ENCODE results near the gene FSD1L. TPM values are rescaled to one million over a fixed set of nuclear protein-coding genes. Genes with fewer than 3 reads are reported as not detected.

FSD1L gene
- total RNA-seq, 2 experiments from 2014 or later, result 0.79 to 0.86 TPM

- intact Hi-C loops (cut with micrococcal nuclease), result no loop called here
- H3K4me1 Mint-ChIP-seq (ENCODE audit: low read depth), result peaks cover 2% of the 10 kb centered on the region
- H3K27me3 Mint-ChIP-seq (ENCODE audit: low read depth), result peaks cover 6% of the 10 kb centered on the region
- no peak for DNase-seq
- no peak overlapping the region for H3K4me3 Mint-ChIP-seq
- no peaks in the 10 kb centered on the region for H3K36me3 Mint-ChIP-seq (ENCODE audit: low read depth)
- no peak overlapping the region for H3K27ac Mint-ChIP-seq
- no peaks in the 10 kb centered on the region for H3K9me3 Mint-ChIP-seq
- CTCF ChIA-PET, result interaction anchor here (0.7 to 1.1 kb wide), 2 partner anchors 243 to 492 kb away, joined by 3 read pairs; no protein-coding TSS in a partner anchor
Measured at GRCh38 chr9:105418588-105419500, 29.0 kb upstream of the FSD1L start.

- Mint-ChIP-seq H3K4me1 (ENCODE audit: low read depth) (peaks cover 2% of the 10 kb centered on the region), H3K27me3 (ENCODE audit: low read depth) (peaks cover 3% of the 10 kb centered on the region), H3K36me3 (ENCODE audit: low read depth) (no peaks in the 10 kb centered on the region), H3K27ac (no peak overlapping the region), H3K4me3 (no peak overlapping the region), H3K9me3 (no peaks in the 10 kb centered on the region)
- intact Hi-C loops (cut with micrococcal nuclease), result no loop called here
- no peak for DNase-seq
- CTCF ChIA-PET, result no interaction called here
Measured at GRCh38 chr9:105419816-105420597, 27.8 kb upstream of the FSD1L start.

- Mint-ChIP-seq H3K36me3 (ENCODE audit: low read depth) (no peaks in the 10 kb centered on the region), H3K9me3 (no peaks in the 10 kb centered on the region), H3K4me3 (no peak overlapping the region), H3K27me3 (ENCODE audit: low read depth) (no peaks in the 10 kb centered on the region), H3K4me1 (ENCODE audit: low read depth) (no peaks in the 10 kb centered on the region), H3K27ac (no peak overlapping the region)
- no peak for DNase-seq
- intact Hi-C loops (cut with micrococcal nuclease), result no loop called here
- CTCF ChIA-PET, result no interaction called here
Measured at GRCh38 chr9:105421154-105421553, 26.7 kb upstream of the FSD1L start.

GRCh38 chr9:105421864-105422263 is 26.0 kb upstream of the FSD1L start:
- no peaks in the 10 kb centered on the region for H3K4me1 Mint-ChIP-seq (ENCODE audit: low read depth)
- no peaks in the 10 kb centered on the region for H3K36me3 Mint-ChIP-seq (ENCODE audit: low read depth)
- no peak overlapping the region for H3K27ac Mint-ChIP-seq
- H3K4me3 Mint-ChIP-seq, result no peak overlapping the region
- H3K9me3 Mint-ChIP-seq, result no peaks in the 10 kb centered on the region
- intact Hi-C loops (cut with micrococcal nuclease), result no loop called here
- DNase-seq, result no peak
- CTCF ChIA-PET, result no interaction called here
- H3K27me3 Mint-ChIP-seq (ENCODE audit: low read depth), result no peaks in the 10 kb centered on the region

GRCh38 chr9:105425816-105426433 is 21.9 kb upstream of the FSD1L start:
- no peak for DNase-seq
- H3K36me3 Mint-ChIP-seq (ENCODE audit: low read depth), result no peaks in the 10 kb centered on the region
- no peak overlapping the region for H3K27ac Mint-ChIP-seq
- H3K27me3 Mint-ChIP-seq (ENCODE audit: low read depth), result no peaks in the 10 kb centered on the region
- intact Hi-C loops (cut with micrococcal nuclease), result loop anchor here (1.0 kb wide), 2 partner anchors 292 to 455 kb away; no protein-coding TSS in a partner anchor
- no peaks in the 10 kb centered on the region for H3K9me3 Mint-ChIP-seq
- H3K4me1 Mint-ChIP-seq (ENCODE audit: low read depth), result no peaks in the 10 kb centered on the region
- no peak overlapping the region for H3K4me3 Mint-ChIP-seq
- CTCF ChIA-PET, result interaction anchor here (0.6 to 1.4 kb wide), 3 partner anchors 9 to 397 kb away, joined by 3 to 4 read pairs (median 3); no protein-coding TSS in a partner anchor

- no peaks in the 10 kb centered on the region for H3K27me3 Mint-ChIP-seq (ENCODE audit: low read depth)
- CTCF ChIA-PET, result interaction anchor here (0.7 to 1.4 kb wide), 2 partner anchors 24 to 291 kb away, joined by 4 read pairs; no protein-coding TSS in a partner anchor
- no peaks in the 10 kb centered on the region for H3K36me3 Mint-ChIP-seq (ENCODE audit: low read depth)
- no peak overlapping the region for H3K4me3 Mint-ChIP-seq
- DNase-seq, result no peak
- H3K4me1 Mint-ChIP-seq (ENCODE audit: low read depth), result no peaks in the 10 kb centered on the region
- intact Hi-C loops (cut with micrococcal nuclease), result loop anchor here (1.0 kb wide), 2 partner anchors 292 to 455 kb away; no protein-coding TSS in a partner anchor
- no peak overlapping the region for H3K27ac Mint-ChIP-seq
- H3K9me3 Mint-ChIP-seq, result no peaks in the 10 kb centered on the region
Measured at GRCh38 chr9:105426657-105427056, 21.2 kb upstream of the FSD1L start.

GRCh38 chr9:105431424-105432246 is 16.2 kb upstream of the FSD1L start:
- no peaks in the 10 kb centered on the region for H3K9me3 Mint-ChIP-seq
- intact Hi-C loops (cut with micrococcal nuclease), result no loop called here
- H3K27me3 Mint-ChIP-seq (ENCODE audit: low read depth), result no peaks in the 10 kb centered on the region
- H3K36me3 Mint-ChIP-seq (ENCODE audit: low read depth), result no peaks in the 10 kb centered on the region
- H3K4me1 Mint-ChIP-seq (ENCODE audit: low read depth), result no peaks in the 10 kb centered on the region
- no peak for DNase-seq
- no peak overlapping the region for H3K4me3 Mint-ChIP-seq
- H3K27ac Mint-ChIP-seq, result no peak overlapping the region
- CTCF ChIA-PET, result interaction anchor here (0.5 to 1.5 kb wide), 4 partner anchors 14 to 202 kb away, joined by 3 to 6 read pairs (median 4); no protein-coding TSS in a partner anchor

GRCh38 chr9:105432247-105432842 is 15.5 kb upstream of the FSD1L start:
- Mint-ChIP-seq H3K4me1 (ENCODE audit: low read depth) (no peaks in the 10 kb centered on the region), H3K9me3 (no peaks in the 10 kb centered on the region), H3K36me3 (ENCODE audit: low read depth) (no peaks in the 10 kb centered on the region), H3K27ac (no peak overlapping the region), H3K4me3 (no peak overlapping the region), H3K27me3 (ENCODE audit: low read depth) (no peaks in the 10 kb centered on the region)
- DNase-seq, result no peak
- intact Hi-C loops (cut with micrococcal nuclease), result no loop called here
- CTCF ChIA-PET, result interaction anchor here (1.5 kb wide), 1 partner anchor 20 kb away, joined by 3 read pairs; no protein-coding TSS in a partner anchor

- intact Hi-C loops (cut with micrococcal nuclease), result no loop called here
- no peaks in the 10 kb centered on the region for H3K27me3 Mint-ChIP-seq (ENCODE audit: low read depth)
- no peaks in the 10 kb centered on the region for H3K36me3 Mint-ChIP-seq (ENCODE audit: low read depth)
- H3K27ac Mint-ChIP-seq, result no peak overlapping the region
- no peak for DNase-seq
- CTCF ChIA-PET, result no interaction called here
- H3K9me3 Mint-ChIP-seq, result no peaks in the 10 kb centered on the region
- H3K4me3 Mint-ChIP-seq, result no peak overlapping the region
- no peaks in the 10 kb centered on the region for H3K4me1 Mint-ChIP-seq (ENCODE audit: low read depth)
Measured at GRCh38 chr9:105435453-105435852, 12.4 kb upstream of the FSD1L start.

- no peaks in the 10 kb centered on the region for H3K4me1 Mint-ChIP-seq (ENCODE audit: low read depth)
- H3K27ac Mint-ChIP-seq, result no peak overlapping the region
- no peaks in the 10 kb centered on the region for H3K36me3 Mint-ChIP-seq (ENCODE audit: low read depth)
- no peak overlapping the region for H3K4me3 Mint-ChIP-seq
- H3K27me3 Mint-ChIP-seq (ENCODE audit: low read depth), result no peaks in the 10 kb centered on the region
- CTCF ChIA-PET, result no interaction called here
- H3K9me3 Mint-ChIP-seq, result no peaks in the 10 kb centered on the region
- intact Hi-C loops (cut with micrococcal nuclease), result no loop called here
- no peak for DNase-seq
Measured at GRCh38 chr9:105436783-105437182, 11.1 kb upstream of the FSD1L start.

GRCh38 chr9:105437704-105438103 is 10.1 kb upstream of the FSD1L start:
- Mint-ChIP-seq H3K36me3 (ENCODE audit: low read depth) (no peaks in the 10 kb centered on the region), H3K4me1 (ENCODE audit: low read depth) (no peaks in the 10 kb centered on the region), H3K4me3 (no peak overlapping the region), H3K9me3 (no peaks in the 10 kb centered on the region), H3K27ac (no peak overlapping the region), H3K27me3 (ENCODE audit: low read depth) (no peaks in the 10 kb centered on the region)
- DNase-seq, result no peak
- CTCF ChIA-PET, result no interaction called here
- intact Hi-C loops (cut with micrococcal nuclease), result no loop called here

All from activated naive CD4-positive, alpha-beta T cell treated with anti-CD3 and anti-CD28 coated beads for 36 hours (primary cell).